Pancreas (tissue), 10 donors: ENCODE data around the gene APOD. TPM values are rescaled to one million over a fixed set of nuclear protein-coding genes. Genes with fewer than 3 reads are reported as not detected.

Experiments used
- ATAC-seq, 4 donors: fragments of 200-7000 bp; cut with Tn5 transposase; one replicate each; pipeline versions ENCODE4 v1.8.0 to v1.9.1; 2020; ENCODE audit warnings: mild to moderate bottlenecking in 4 of 4, moderate library complexity in 4 of 4
- DNase-seq, 6 donors: peaks; one replicate each; pipeline ENCODE4 v3.0.0-alpha.2; 2020
- FAIRE-seq: peaks from 2 replicates; lab custom pipeline; 2012; peaks lifted over from hg19 to GRCh38; lab: Jason Lieb, UNC
- H3K27ac ChIP-seq, 4 donors: fragments of 200-600 bp; sonication (generic); 1 replicate in 3 of 4; 2 replicates in 1 of 4; pipeline versions ENCODE4 v1.5.0 to v1.8.0; 2020
- H3K27me3 ChIP-seq, 4 donors: fragments of 200-600 bp; one replicate each; pipeline ENCODE4 v1.8.0; 2021
- H3K36me3 ChIP-seq, 3 donors: fragments of 200-600 bp; sonication (generic) in 1 of 3; one replicate each; pipeline versions ENCODE4 v1.5.0 to v1.8.0; 2020 to 2021
- H3K4me1 ChIP-seq, 3 donors: fragments of 200-600 bp; one replicate each; pipeline ENCODE4 v1.8.0; 2021
- H3K4me3 ChIP-seq, 4 donors: fragments of 200-600 bp; sonication (generic) in 2 of 4; one replicate each; pipeline versions ENCODE4 v1.5.0 to v1.8.0; 2020 to 2021
- H3K9me3 ChIP-seq, 4 donors: fragments of 200-600 bp; one replicate each; pipeline ENCODE4 v1.8.0; 2021
- WGBS, 2 donors: extraction: QIAGEN DNeasy Blood & Tissue Kit; methylation state at CpG; one replicate each; pipeline ENCODE4 v1.1.7; 2013; 5-methylcytosine and 5-hydroxymethylcytosine counted together
- intact Hi-C, 3 donors: fragments of 100-400 bp; cut with DNase I; formaldehyde crosslinking; loops; one replicate each; pipeline versions ENCODE4 v1.11.1 to v1.14.2; 2022
- polyA plus RNA-seq, 2 donors: library from polyadenylated mRNA; stranded (reverse); fragments of 200-250 nt; gene quantifications; one replicate each; pipeline ENCODE4 v1.2.3, GENCODE V29; 2013
- total RNA-seq, 6 donors: library from RNA; stranded (reverse); fragmentation: NEBNext Ultra II Directional in 4 of 6; extraction: Animal tissue kit (Norgen Biotek cat#: 25700) in 4 of 6; gene quantifications; one replicate each; pipeline versions ENCODE4 v1.2.1 to v1.2.4, GENCODE V29; 2021 to 2023
- TF ChIP-seq, protein P1 (sequence below), 4 donors: fragments of 200-600 bp; sonication (generic) in 3 of 4; IDR thresholded peaks; one replicate each; pipeline versions ENCODE4 v1.5.0 to v1.8.0; 2021; ENCODE audit warnings: antibody characterized with exemption in 4 of 4
- donor health status: healthy with polysubstance abuse.
- donor health status: DM: no; HTN: no; CAD: no; lungs with moderate emphysema.
- donor health status: DM: no; HTN: no; CAD: no.
- donor health status: control.
- donor health status: control.
- donor health status: Bipolar disorder and iron deficiency.
- donor health status: DM: yes; HTN: yes; CAD: no.
- donor health status: DM: no; HTN: no; CAD: no.
- donor health status: DM: no; HTN: no; CAD: no.
- donor health status: DM: yes; HTN: yes; CAD: no.

APOD gene
- total and polyA plus RNA-seq, 8 donors, result 12.1 to 133 (median 60.8) TPM

DNA sequence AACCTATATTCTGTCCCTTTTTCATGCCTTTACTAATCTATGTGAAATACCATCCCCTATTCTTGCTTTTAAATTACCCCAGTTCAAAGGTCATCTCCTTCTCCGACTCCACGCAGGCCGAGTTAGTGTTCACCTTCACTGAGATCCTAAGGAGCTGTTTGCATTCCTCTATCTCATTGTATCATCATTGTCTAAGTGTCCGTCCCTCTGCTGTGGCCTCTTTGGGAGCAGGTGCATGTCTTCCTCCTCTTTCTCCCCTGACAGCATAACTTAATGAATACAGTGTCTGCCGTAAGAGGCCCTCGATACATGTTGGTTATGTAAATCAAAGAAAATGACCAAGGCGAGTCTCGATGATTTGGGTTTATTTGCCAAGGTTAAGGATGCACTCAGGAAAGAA lies 35.7 kb downstream of the APOD start:
- Histone ChIP-seq H3K27ac (no peak overlapping the region), H3K27me3 (no peaks in the 10 kb centered on the region), H3K36me3 (no peaks in the 10 kb centered on the region), H3K9me3 (no peaks in the 10 kb centered on the region), H3K4me1 (peaks cover 0 to 17% (median 8%) of the 10 kb centered on the region in 3 donors), H3K4me3 (no peak overlapping the region)
- intact Hi-C loops, result no loop called here
- no peak for DNase-seq
- FAIRE-seq, result no peak
- TF ChIP-seq, protein P1, sequence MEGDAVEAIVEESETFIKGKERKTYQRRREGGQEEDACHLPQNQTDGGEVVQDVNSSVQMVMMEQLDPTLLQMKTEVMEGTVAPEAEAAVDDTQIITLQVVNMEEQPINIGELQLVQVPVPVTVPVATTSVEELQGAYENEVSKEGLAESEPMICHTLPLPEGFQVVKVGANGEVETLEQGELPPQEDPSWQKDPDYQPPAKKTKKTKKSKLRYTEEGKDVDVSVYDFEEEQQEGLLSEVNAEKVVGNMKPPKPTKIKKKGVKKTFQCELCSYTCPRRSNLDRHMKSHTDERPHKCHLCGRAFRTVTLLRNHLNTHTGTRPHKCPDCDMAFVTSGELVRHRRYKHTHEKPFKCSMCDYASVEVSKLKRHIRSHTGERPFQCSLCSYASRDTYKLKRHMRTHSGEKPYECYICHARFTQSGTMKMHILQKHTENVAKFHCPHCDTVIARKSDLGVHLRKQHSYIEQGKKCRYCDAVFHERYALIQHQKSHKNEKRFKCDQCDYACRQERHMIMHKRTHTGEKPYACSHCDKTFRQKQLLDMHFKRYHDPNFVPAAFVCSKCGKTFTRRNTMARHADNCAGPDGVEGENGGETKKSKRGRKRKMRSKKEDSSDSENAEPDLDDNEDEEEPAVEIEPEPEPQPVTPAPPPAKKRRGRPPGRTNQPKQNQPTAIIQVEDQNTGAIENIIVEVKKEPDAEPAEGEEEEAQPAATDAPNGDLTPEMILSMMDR (IDR thresholded peaks at IDR 0.05), result no peak
- WGBS, 2 donors, result 81 to 82% methylated on average over 8 of the region's 8 CpGs
- ATAC-seq, result no peak

DNA sequence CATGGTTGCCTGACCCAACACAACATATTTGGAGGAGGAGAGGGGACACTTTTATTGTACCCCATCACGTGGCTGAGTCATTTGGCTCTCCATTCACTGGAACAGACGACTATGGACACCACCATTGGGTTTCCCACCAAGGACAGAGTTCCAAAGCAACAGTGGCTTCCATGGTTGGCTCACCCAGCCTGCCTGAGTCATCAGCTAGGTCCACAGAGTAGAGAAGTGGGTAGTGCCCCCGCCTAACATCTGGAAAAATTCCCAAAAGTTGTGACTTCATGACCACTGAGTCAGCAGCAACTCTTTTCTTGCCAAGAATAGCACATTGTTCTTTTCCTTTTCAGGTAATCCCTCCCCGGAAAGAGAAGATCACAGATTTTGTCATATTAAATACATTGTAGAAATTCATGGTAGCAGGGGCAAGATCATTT lies 37.6 kb downstream of the APOD start:
- Histone ChIP-seq H3K4me3 (no peak overlapping the region), H3K36me3 (no peaks in the 10 kb centered on the region), H3K9me3 (no peaks in the 10 kb centered on the region), H3K27me3 (no peaks in the 10 kb centered on the region), H3K27ac (peak overlapping the region in 2 of 4 donors; percentile 67 to 80), H3K4me1 (peaks cover 6 to 26% (median 13%) of the 10 kb centered on the region in 3 donors)
- DNase-seq, result peak in 4 of 6 donors; percentile 62 to 83 (median 64)
- TF ChIP-seq, protein P1 (IDR thresholded peaks at IDR 0.05), result no peak
- intact Hi-C loops, result no loop called here
- WGBS, 2 donors, result 28 to 43% methylated on average over 4 of the region's 4 CpGs
- no peak for FAIRE-seq
- peak; percentile 9 to 56 (median 22) for ATAC-seq

DNA sequence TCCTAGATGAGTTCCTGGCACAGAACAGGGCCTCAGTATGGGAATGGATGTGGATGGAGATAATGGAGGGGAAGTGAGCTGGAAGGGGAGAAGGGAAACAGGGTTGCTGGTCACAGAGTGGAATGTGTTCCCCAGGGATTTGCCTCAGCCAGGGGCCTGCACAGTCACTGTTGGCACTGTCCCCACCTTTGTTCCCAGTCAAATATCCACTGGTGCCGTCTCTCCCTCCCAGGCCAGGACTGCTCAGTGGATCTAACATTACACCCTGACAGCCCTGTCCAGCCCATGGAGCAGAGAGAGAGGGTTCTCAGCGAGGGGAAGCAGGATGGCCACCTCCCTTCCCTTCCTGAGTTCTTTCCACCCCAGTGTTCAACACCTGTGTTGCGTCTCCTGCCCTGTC lies 39.1 kb downstream of the APOD start:
- Histone ChIP-seq H3K4me1 (peaks cover 14 to 40% (median 25%) of the 10 kb centered on the region in 3 donors), H3K36me3 (no peaks in the 10 kb centered on the region), H3K9me3 (no peaks in the 10 kb centered on the region), H3K27me3 (no peaks in the 10 kb centered on the region), H3K27ac (peak overlapping the region in 1 of 4 donors; percentile 10), H3K4me3 (no peak overlapping the region)
- ATAC-seq (no peak), DNase-seq (peak in 3 of 6 donors; percentile 27 to 38 (median 32)), FAIRE-seq (no peak)
- 73 to 77% methylated on average over 3 of the region's 3 CpGs for WGBS, 2 donors
- TF ChIP-seq, protein P1 (IDR thresholded peaks at IDR 0.05), result no peak
- intact Hi-C loops, result no loop called here

DNA sequence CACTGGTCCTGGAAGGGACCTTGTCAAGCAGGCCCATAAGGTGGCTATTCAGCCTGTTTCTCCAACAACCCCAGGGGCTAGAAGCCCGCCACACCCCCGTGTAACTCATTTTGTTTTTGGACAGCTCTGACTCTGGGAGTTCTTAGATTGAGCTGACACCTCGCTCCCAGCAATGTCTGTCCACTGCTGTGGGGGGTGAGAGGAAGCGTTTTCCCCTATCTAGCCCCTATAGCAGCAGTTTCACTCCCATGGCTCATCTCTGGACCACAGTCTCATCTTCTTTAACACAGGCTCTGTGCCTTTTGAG lies 39.6 kb downstream of the APOD start:
- Histone ChIP-seq H3K9me3 (no peaks in the 10 kb centered on the region), H3K36me3 (no peaks in the 10 kb centered on the region), H3K4me1 (peaks cover 14 to 43% (median 25%) of the 10 kb centered on the region in 3 donors), H3K27me3 (no peaks in the 10 kb centered on the region), H3K27ac (peak overlapping the region in 1 of 4 donors; percentile 33), H3K4me3 (peak overlapping the region in 1 of 4 donors; percentile 90)
- 73 to 84% methylated on average over 4 of the region's 4 CpGs for WGBS, 2 donors
- FAIRE-seq, result no peak
- intact Hi-C loops, result no loop called here
- no peak for ATAC-seq
- no peak for DNase-seq
- TF ChIP-seq, protein P1 (IDR thresholded peaks at IDR 0.05), result no peak

DNA sequence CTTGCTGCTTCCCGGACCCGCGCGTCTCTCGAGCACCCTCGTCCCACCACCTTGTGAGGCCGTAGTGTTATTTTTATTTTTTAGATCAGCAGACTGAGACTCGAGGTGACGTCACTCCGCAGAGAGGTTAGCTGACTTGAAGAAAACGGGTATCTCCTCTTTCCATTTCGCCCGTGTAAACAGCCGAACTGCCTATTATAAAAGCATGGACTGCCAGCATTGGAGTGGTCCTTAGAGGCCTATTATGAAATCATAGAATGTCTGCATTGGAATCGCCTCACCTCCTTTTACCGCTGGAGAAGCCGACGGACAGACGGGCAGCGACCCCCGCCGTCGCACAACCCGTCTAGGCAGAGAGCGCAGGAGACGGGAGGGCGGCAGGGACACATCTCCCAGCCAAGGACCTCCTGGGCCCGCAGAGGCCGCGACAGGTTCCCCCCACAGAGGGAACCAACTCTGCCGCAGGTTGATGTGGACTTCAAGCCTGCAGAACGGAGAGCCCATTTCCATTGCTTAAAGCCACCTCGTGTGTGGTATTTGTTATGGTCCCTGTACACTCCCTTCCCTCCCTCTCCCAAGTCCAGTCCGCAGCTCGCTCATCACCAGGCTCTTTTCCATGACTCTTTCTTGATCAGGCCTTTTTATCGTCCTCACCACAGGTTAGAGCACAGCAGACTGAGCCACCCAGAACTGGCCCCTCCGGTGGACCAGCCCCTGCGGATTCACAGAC lies 40.1 kb downstream of the APOD start:
- Histone ChIP-seq H3K27me3 (no peaks in the 10 kb centered on the region), H3K36me3 (no peaks in the 10 kb centered on the region), H3K27ac (peak overlapping the region; percentile 76 to 87 (median 82)), H3K9me3 (no peaks in the 10 kb centered on the region), H3K4me1 (peaks cover 14 to 43% (median 29%) of the 10 kb centered on the region in 3 donors), H3K4me3 (peak overlapping the region; percentile 60 to 90 (median 80))
- DNase-seq (peak in 4 of 6 donors; percentile 27 to 81 (median 50)), ATAC-seq (peak; percentile 4 to 27 (median 14)), FAIRE-seq (no peak)
- TF ChIP-seq, protein P1 (IDR thresholded peaks at IDR 0.05), result no peak
- WGBS, 2 donors, result 16 to 21% methylated on average over 33 to 38 of the region's 38 CpGs
- intact Hi-C loops, result no loop called here
